ENCODE results near the gene UNC13B. TPM values are rescaled to one million over a fixed set of nuclear protein-coding genes. Genes with fewer than 3 reads are reported as not detected.

The UNC13B gene
- total and polyA plus RNA-seq, 2 of the 8 experiments (the other 6 are each of a cell fraction or from before 2014, with no cell fraction given) = 23.1 to 51.7 TPM

DNA sequence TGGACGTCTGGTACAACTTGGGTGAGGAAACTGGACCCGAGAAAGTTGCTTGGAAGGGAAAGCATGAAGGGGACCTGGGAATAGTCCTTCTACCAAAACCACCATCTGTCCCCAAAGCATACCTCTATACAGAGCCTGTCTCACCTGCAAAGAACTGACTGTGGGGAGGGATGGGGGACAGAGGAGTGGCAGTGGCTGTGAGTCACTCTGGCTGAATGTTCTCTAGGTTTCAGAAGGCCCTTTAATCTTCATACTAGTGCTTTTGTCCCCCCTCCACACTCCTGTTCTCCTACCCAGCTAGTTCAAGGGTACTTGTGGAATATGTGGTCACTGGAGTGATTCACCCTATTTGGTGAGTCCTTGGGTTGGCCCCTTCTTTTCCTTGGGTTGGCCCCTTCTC, 218.8 kb downstream of the UNC13B start:
- H2BK20ac ChIP-seq (ENCODE audit: low read length) = no peak overlapping the region
- H3K27me3 ChIP-seq (replicated peaks in 1 of 4; ENCODE audit: control insufficient read depth in 3 of 4, extremely low read depth in 1 of 4, insufficient read depth in 3 of 4, low read length in 3 of 4) = no peaks in the 10 kb centered on the region
- ChIA-PET CTCF (ENCODE audit: partially characterized antibody) (no interaction called here), POLR2A (ENCODE audit: partially characterized antibody) (interaction anchor here (1.0 kb wide), 1 partner anchor 299 kb away, joined by 5 read pairs; no protein-coding TSS in a partner anchor)
- no peak overlapping the region for H2BK15ac ChIP-seq (ENCODE audit: low read length)
- no peak overlapping the region for H4K8ac ChIP-seq (ENCODE audit: extremely low read depth, insufficient read depth, low read length)
- no peaks in the 10 kb centered on the region for H3K23me2 ChIP-seq (ENCODE audit: low read depth, low read length)
- no peak overlapping the region for H3K14ac ChIP-seq (ENCODE audit: insufficient read length)
- H4K91ac ChIP-seq (replicated peaks; ENCODE audit: insufficient read length, low read length) = no peak overlapping the region
- no peak overlapping the region for H3K23ac ChIP-seq (ENCODE audit: insufficient read length)
- H2BK5ac ChIP-seq (ENCODE audit: low read depth, low read length) = no peak overlapping the region
- H2AFZ ChIP-seq (ENCODE audit: low read length) = no peak overlapping the region
- no peak for DNase-seq (ENCODE audit: low read depth in 1 of 2, low spot score in 2 of 2)
- H3K4me3 ChIP-seq (ENCODE audit: extremely low read depth in 1 of 4, insufficient read depth in 2 of 4, low read depth in 3 of 4, low read length in 4 of 4) = no peak overlapping the region
- H2BK120ac ChIP-seq (replicated peaks; ENCODE audit: low read depth, low read length) = no peak overlapping the region
- peaks cover 0 to 1% of the 10 kb centered on the region in 2 experiments for H4K20me1 ChIP-seq (replicated peaks in 1 of 2; ENCODE audit: control insufficient read depth in 1 of 2, insufficient read depth in 2 of 2, low read length in 2 of 2)
- 83% methylated on average over 2 of the region's 2 CpGs; no CpG with 5 or more reads in 1 of the 2 experiments for WGBS, 2 experiments (ENCODE audit: extremely low coverage in 1 of 2, insufficient coverage in 1 of 2, insufficient read length in 1 of 2, insufficient replicate concordance in 2 of 2, low coverage in 1 of 2, low lambda C conversion rate in 2 of 2, missing lambda C conversion rate in 1 of 2)
- TF ChIP-seq YY1 (IDR thresholded peaks at IDR 0.05; ENCODE audit: low read depth, low read length) (no peak), NANOG (IDR thresholded peaks at IDR 0.05; ENCODE audit: insufficient read depth, low read depth, low read length, poor library complexity, severe bottlenecking) (no peak), PHF8 (conservative IDR thresholded peaks at IDR 0.05; ENCODE audit: low read depth, low read length) (no peak), EGR1 (IDR thresholded peaks at IDR 0.05; ENCODE audit: borderline replicate concordance, low read depth, low read length) (no peak), HDAC6 (IDR thresholded peaks at IDR 0.05; ENCODE audit: low read depth, low read length) (no peak), RXRA (IDR thresholded peaks at IDR 0.05; ENCODE audit: insufficient read depth, low read depth, low read length) (no peak), ZNF274 (IDR thresholded peaks at IDR 0.05; ENCODE audit: borderline replicate concordance, extremely low read depth, low read length) (no peak), POLR2A (IDR thresholded peaks at IDR 0.05; ENCODE audit: control extremely low read depth in 1 of 2, low read depth in 2 of 2, low read length in 2 of 2) (no peak), MAFK (IDR thresholded peaks at IDR 0.05; ENCODE audit: low read depth, low read length) (no peak), CEBPB (IDR thresholded peaks at IDR 0.05; ENCODE audit: low read depth, low read length) (no peak), BACH1 (IDR thresholded peaks at IDR 0.05; ENCODE audit: low read length) (no peak), SAP30 (IDR thresholded peaks at IDR 0.05; ENCODE audit: insufficient read depth, insufficient replicate concordance, low read length) (no peak)
- H2AK5ac ChIP-seq (ENCODE audit: low read depth, low read length) = no peak overlapping the region
- no peaks in the 10 kb centered on the region for H3K4me1 ChIP-seq (replicated peaks in 1 of 4; ENCODE audit: control insufficient read depth in 3 of 4, insufficient read depth in 4 of 4, low read length in 3 of 4)
- H3K79me1 ChIP-seq (ENCODE audit: low read depth, low read length) = no peaks in the 10 kb centered on the region
- no peak overlapping the region for H3K27ac ChIP-seq (ENCODE audit: low read depth, low read length)
- no peak overlapping the region for H3K4ac ChIP-seq (replicated peaks; ENCODE audit: insufficient read length, low read depth, low read length)
- H3K79me2 ChIP-seq (ENCODE audit: control insufficient read depth in 1 of 2, insufficient read depth in 2 of 2, low read length in 2 of 2) = no peaks in the 10 kb centered on the region
- peaks cover 2 to 13% (median 8%) of the 10 kb centered on the region in 4 experiments; a peak in 5 of 8 replicates for H3K36me3 ChIP-seq (ENCODE audit: control insufficient read depth in 2 of 4, insufficient read depth in 4 of 4, low read length in 3 of 4)
- H3K18ac ChIP-seq (ENCODE audit: extremely low read depth, low read length) = no peak overlapping the region
- H3K9ac ChIP-seq (replicated peaks in 1 of 4; ENCODE audit: extremely low read depth in 1 of 4, low read depth in 3 of 4, low read length in 3 of 4) = no peak overlapping the region
- no peak overlapping the region for H3K4me2 ChIP-seq (ENCODE audit: insufficient read depth in 1 of 2, low read depth in 2 of 2, low read length in 2 of 2)
- no peak for FAIRE-seq
- H3K9me3 ChIP-seq (ENCODE audit: insufficient read depth in 2 of 2, low read depth in 1 of 2, low read length in 1 of 2) = no peaks in the 10 kb centered on the region
- no peak overlapping the region for H4K5ac ChIP-seq (ENCODE audit: insufficient read length, low read depth, low read length)
- no peak overlapping the region for H2BK12ac ChIP-seq (ENCODE audit: low read depth, low read length)
- H3K56ac ChIP-seq (replicated peaks; ENCODE audit: insufficient read length, low read depth, low read length) = no peak overlapping the region
